Gastrocnemius medialis (tissue), 4 donors: ENCODE results near the gene TTYH2.

ENCODE experiments used
- POLR2A ChIP-seq, 2 donors: fragments of 450-650 bp; IDR thresholded peaks; one replicate each; pipeline ENCODE4 v1.6.1; 2017; ENCODE audit warnings: antibody characterized with exemption in 2 of 2, mild to moderate bottlenecking in 2 of 2, moderate library complexity in 2 of 2
- TF ChIP-seq, protein P1 (sequence below), 5 experiments: fragments of 450-650 bp in 3 of 5; fragments of 200-600 bp in 2 of 5; sonication (generic) in 2 of 5; IDR thresholded peaks in 4 of 5; conservative IDR thresholded peaks in 1 of 5; 1 replicate in 4 of 5; 2 replicates in 1 of 5; pipeline ENCODE4 v1.5.1; 2016 to 2019; ENCODE audit warnings: antibody characterized with exemption in 5 of 5, mild to moderate bottlenecking in 3 of 5, moderate library complexity in 3 of 5

DNA sequence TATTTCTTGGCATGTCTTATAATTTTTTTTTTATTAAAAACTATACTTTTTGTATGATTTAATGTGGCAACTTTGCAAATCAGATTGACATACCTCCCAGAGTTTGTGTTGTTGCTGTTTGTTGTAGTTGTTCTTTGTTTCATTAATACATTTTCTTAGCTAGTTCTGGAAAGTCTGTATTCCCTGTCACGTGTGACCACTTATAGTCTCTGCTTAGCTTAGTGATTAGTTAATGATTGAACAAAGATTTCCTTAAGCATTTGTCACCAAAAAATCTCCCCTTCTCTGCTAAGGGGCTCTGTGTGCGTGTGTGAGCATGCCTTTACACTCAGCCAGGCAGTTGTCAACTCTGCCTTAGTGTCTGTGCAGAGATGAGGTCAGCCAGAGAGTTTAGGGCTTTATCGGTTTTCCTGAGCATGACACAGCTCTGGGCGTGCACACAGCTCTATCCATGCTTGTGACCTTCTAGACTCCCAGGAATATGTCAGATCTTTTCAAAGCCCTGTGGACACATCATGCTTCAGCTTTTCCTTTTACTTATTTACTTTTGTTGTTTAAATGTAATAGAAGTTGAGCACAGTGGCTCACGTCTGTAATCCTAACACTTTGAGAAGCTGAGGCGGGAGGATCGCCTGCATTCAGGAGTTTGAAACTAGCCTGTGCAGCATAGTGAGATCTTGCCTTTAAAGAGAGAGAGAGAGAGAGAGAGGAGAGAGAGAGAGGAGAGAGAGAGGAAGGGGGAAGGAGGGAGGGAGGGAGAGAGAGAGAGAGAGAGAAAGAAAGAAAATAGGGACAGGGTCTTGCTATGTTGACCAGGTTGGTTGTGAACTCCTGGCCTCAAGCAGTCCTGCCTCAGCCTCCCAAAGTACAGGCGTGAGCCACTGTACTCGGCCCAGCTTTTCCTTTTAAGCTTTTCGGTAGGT, 82.5 kb downstream of the TTYH2 start:
- TF ChIP-seq, protein P1, sequence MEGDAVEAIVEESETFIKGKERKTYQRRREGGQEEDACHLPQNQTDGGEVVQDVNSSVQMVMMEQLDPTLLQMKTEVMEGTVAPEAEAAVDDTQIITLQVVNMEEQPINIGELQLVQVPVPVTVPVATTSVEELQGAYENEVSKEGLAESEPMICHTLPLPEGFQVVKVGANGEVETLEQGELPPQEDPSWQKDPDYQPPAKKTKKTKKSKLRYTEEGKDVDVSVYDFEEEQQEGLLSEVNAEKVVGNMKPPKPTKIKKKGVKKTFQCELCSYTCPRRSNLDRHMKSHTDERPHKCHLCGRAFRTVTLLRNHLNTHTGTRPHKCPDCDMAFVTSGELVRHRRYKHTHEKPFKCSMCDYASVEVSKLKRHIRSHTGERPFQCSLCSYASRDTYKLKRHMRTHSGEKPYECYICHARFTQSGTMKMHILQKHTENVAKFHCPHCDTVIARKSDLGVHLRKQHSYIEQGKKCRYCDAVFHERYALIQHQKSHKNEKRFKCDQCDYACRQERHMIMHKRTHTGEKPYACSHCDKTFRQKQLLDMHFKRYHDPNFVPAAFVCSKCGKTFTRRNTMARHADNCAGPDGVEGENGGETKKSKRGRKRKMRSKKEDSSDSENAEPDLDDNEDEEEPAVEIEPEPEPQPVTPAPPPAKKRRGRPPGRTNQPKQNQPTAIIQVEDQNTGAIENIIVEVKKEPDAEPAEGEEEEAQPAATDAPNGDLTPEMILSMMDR (IDR thresholded peaks at IDR 0.05 in 4 of 5, conservative IDR thresholded peaks at IDR 0.05 in 1 of 5) = no peak
- TF ChIP-seq POLR2A (IDR thresholded peaks at IDR 0.05) = no peak
